DMS53 treated with DMSO at 0.1 percent for 48 hours (cell line): ENCODE measurements around the gene ASCL2.

ENCODE experiments used
- DNase-seq: peaks from one replicate; lab custom pipeline; 2025; ENCODE audit not compliant: unreplicated experiment; lab: John Stamatoyannopoulos, UW

The ASCL2 gene

DNA sequence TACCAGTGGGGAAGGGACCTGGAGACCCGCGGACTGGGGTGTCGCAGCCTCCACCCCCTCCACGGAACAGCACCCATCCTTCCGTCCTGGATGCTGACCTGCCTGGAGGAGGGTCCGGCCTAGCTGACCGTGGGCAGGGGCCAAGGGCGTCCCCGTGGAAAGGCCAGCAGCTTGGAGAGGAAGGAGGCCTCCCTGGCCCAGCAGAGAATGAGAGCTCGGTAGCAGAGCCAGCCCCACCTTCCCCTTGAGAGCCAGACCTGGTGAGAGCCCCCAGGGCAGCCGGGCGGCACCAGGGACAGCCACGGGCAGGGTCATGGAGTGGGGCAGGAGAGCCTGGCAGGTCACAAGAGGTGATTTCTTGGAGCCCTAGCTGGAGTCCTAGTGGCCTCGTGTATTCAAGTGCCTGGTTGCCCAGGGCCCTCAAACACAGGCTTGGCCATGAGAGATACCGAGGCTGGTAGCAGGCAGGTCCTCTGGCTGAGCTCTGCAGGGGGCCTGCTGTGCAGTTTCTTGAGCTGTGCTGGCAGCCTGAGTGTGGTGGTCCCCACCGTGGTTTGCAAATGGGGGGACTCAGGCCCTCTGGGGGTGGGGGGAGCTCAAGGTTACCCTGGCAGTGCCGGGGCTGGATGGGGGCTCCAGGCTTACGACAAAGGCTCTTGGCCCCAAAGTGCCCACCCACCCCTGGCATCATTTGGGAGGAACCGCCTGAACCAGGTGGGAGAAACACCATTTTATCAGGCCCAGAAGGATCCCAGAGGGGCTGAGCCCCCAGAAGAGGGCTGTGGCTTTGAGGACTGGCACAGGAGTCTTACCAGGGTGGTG, 39.1 kb upstream of the ASCL2 start:
- DNase-seq: no peak

- DNase-seq: no peak
Observed at GRCh38 chr11:2308713-2309112, 38.3 kb upstream of the ASCL2 start.

DNA sequence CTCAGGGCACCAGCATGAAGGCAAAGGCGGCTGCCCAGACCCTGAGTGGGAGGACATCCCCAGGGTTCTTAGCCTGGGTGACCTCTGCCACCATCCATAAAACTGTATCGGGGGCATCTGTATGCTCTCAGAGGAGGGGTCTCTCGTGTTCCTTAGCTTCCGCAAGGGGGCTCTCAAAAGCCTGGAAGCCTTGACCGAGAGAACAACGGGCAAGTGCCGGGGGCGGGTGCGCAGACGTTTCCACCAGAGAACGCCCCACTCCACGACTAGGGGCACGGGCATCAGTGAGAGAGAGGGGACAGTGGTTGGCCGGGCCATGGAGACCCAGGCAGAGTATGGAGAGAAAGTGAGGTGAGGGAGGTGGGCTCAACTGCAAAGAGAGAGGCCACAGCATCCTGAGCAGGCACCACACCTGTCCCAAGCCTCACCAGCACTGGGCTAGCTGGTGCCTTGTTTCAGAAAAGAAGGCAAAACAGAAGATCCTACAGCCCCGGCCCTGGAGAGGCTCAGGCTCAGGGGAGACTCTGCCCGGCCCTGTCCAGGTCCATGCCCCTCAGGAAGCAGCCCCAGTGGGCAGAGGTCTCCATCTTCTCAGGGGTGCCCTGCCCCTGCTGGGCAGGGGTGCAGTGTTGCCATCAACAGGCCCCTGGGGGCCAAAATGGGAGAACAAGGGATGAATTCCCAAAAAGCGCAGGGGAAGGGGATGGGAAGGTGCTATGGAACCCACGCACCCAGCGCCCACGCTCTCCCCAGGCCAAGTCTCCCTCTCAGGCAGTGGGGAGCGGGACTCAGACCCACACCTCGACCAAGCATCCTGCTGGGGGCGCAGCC, 37.3 kb upstream of the ASCL2 start:
- no peak for DNase-seq

DNA sequence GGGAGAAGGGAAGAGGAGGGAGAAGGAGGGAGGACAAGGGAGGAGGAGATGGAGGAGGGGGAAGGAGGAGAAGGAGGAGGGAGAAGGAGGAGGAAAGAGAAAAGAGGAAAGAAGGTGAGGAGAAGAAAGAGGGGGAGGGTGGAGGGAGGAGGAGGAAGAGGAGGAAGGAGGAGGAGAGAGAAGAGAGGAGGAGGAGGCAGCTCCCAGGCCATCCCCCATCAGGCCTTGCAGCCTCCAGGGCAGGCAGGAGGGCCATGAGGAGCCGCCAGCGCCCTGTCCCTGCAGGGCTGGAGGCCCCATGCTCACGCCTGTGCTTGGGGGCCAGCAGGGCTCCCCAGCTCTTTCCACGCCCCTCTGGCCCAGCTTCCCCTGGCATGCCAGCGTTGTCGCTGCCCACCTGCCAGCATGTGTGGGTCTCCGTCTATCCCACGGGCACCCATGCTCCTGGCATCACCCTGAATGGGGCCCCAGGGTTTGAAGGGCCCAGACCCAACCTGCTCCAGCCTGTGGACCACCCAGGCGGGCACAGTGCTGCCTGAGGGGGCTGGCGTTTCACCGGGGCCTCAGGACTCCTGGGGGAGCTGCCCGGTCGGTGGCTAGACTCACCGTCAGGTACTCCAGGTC, 36.6 kb upstream of the ASCL2 start:
- no peak for DNase-seq

DNA sequence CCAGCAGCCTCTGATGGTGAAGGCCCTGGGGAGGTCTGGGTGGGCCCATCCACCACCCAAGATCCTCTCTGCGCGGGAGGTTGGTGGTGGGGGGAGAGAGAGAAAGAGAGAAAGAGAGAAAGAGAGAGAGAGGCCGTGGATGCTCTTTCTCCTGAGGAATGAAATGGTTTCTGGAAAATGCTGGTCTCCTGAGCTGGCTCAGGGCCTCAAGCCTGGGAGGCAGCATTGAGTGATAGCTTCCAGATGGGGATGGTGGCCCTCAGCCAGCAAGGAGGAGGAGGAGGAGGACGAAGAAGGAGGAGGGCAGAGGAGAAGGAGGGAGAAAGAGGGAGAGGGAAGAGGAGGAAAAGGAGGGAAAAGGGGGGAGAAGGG, 36.0 kb upstream of the ASCL2 start:
- no peak for DNase-seq

DNA sequence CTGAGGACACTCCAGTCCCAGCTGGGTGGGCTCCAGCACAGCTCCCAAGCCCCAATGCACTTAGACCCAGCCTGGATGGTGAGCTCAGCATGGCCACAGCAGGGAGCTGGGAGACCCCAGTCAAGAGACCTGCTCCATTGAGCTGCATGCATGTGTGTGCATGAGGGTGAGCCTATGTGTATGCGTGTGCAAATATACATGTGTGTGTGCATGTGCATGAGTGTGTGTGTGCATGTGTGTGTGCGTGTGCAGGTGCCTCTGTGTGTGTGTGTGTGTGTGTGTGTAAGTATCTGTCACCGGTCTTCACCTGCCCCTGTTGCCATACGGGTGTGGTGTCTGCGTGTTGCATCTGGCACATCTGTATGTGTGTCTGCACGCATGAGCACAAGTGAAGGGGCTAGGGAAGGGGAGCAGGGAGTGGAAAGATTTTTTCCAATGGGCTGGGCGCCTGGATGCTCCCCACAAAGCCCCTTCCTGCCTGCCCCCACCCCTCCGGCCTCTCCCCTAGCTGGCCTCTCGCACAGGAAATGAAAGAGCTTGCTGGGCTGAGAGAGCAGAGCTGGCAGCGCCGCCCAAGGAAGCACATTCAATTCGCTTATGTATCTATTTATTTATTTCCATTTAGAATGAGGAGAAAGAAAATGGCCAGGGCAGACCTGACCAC, 35.5 kb upstream of the ASCL2 start:
- DNase-seq: no peak

- peak; percentile 55 for DNase-seq
Observed at GRCh38 chr11:2305140-2305778, 34.9 kb upstream of the ASCL2 start.

DNA sequence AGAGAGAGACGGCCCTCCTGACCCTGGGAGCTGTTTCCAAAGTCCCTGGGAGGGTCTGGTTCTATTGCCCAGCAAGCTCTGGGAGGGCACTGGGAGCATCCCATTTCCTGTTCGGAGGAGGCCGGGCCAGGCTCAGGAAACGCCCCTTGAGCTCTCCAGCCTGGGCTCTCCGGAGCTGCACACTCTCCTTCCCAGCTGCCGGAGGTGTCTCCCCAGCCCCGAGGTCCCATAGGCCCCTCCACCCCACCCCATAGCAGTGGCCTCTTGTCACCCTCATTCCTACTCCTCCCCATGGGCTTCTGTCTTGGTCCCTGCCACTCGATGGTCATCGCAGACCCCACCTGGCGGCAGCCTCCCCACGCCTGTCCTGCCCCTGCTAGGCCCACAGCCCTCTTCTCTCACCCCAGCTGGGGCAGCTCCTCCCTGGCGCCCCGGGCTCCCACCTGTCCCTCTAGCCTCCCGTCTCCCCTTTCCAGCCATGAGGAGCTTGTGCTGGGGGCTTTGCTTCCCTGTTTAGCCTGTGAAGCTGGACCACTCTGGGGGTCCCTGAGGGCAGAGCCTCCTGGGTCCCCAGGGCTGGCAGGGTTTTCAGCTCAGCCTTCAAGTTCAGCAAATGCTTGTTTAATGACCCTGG, 34.2 kb upstream of the ASCL2 start:
- DNase-seq: no peak

DNA sequence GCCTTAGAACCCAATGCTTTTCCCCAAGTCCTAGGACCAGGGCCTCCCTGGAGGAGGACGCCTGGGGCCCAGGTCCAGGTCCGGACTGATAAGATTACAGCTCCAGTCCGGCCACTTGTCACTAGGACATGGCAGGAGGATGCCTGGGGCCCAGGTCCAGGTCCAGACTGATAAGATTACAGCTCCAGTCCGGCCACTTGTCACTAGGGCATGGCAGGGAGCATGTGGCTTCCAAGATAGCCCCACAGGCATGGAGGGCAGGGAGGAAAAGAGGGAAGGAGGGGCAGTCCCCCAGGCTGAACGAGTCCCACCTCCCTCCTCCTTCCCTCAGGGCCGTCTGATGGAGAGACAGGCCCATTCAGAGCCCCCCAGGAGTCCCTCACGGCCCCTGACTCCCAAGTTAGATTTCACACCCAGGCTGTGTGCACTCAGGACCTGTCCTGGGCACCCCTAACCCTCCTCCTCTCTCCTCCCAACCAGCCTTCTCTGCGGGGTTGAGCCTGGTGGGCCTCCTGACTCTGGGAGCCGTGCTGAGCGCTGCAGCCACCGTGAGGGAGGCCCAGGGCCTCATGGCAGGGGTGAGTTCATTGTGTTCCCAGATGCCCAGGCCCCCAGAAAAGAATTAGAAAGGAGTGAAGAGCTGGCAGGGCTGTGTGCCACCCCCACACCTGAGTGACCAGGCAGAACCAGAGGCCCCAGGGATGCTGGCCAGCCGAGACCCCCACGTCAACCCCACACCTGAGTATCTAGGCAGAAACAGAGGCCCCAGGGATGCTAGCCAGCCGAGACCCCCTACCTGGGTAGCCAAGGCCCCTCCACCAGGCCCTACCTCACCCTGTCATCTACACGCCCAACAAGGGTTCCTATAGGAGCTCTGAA, 33.5 kb upstream of the ASCL2 start:
- no peak for DNase-seq

DNA sequence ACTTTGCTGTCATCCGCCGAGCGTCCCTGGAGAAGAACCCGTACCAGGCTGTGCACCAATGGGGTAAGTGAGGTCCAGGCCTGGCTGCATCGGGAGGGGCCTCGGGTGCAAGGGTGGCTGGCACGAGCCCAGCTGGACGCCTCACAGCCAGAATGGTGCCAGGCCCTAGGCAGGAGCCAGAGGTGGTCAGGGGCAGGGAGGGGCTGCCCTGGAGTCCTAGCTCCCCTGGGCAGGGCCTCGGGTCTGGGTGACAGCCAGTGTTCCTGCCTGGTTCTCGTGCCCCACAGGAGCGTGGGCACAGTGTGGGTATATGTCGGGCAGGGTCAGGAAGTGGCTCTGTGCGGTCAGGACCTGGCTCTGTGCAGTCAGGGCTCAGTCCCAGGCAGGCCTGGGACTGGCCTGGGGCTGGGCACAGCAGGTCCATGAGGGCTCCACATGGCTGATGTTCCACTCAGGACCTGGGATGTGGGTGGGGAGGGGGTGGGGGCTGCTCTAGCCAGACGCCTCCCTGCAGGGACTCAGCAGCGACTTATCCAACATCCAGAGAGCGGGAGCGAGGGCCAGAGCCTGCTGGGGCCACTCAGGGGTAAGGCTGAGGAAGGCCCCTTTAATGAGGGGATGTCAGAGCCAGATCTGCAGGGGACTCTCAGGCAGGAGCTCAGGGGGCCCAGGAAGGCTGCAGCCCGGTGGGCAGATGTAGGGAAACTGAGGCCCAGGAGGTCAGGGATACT, 32.7 kb upstream of the ASCL2 start:
- DNase-seq: no peak

- DNase-seq: no peak
Observed at GRCh38 chr11:2302306-2302895, 32.0 kb upstream of the ASCL2 start.

DNA sequence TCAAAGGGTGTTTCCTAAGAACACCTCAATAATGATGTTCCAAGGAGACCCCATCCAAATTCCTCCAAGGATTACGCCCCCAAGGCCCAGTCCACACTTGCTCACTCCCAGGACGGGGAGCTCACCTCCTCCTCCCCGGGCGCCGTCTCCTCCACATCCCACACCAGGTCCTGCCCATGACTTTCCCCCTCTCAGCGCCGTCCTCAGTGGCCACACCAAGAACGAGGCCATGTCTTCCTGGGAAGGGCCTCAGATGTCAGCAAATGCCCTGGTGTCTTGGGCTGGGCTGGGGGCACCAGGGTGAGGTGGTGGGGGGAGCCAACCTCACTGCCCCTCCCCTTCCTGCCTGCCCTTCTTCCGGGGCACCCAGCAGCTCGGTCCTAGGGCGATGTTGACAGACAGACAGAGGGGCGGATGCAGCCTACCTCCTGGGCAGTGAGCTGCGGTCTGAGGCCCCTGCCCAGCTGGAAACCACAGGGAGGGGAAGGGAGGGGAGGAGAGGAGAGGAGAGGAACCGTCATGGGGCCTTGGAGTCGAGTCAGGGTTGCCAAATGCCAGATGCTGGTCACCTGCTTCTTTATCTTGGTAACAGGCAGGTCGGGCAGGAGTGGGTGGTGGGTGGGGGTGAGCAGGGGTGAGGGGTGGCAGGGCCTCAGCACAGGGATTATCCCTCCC, 31.4 kb upstream of the ASCL2 start, which contains the start of the genes C11orf21 and TSPAN32:
TSS of gene C11orf21 (minus strand) at position 288 of the 675 bp plus-strand sequence. CDS start at position 178, 110 bp downstream.
TSS of gene TSPAN32 (plus strand) at position 383 of the 675 bp plus-strand sequence. CDS start at position 520, 137 bp downstream.
- no peak for DNase-seq

GRCh38 chr11:2300936-2301630, 30.7 kb upstream of the ASCL2 start:
- DNase-seq: no peak

GRCh38 chr11:2300290-2300935, 30.0 kb upstream of the ASCL2 start:
- no peak for DNase-seq

DNA sequence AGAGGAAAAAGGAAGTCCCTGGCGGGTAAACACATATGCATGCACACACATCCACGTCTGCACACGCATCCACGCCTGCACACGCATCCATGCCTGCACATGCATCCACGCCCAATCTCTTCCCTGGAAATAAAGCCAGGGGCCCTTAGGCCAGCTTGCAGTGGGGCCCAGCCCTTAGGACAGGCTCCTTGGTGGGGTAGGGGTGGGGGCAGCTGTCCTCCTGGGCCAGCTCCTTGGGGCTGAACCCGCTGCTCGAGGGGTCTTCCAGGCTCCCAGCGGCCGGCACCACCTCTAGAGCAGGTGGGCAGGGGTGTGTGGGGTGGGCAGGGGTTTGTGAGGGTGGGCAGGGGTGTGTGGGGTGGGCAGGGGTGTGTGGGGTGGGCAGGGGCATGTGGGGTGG, 29.4 kb upstream of the ASCL2 start:
- DNase-seq: no peak
